ENCODE results near the gene UBE2D2. TPM values are rescaled to one million over a fixed set of nuclear protein-coding genes. Genes with fewer than 3 reads are reported as not detected.

The UBE2D2 gene
- total RNA-seq, 1 donor: 71.8 TPM

GRCh38 chr5:139642213-139642612, 81.1 kb downstream of the UBE2D2 start:
- TF ChIP-seq CTCF (IDR thresholded peaks at IDR 0.05; ENCODE audit: insufficient read depth, low read length): no peak
- H3K4me3 ChIP-seq (ENCODE audit: low read depth, low read length): no peak overlapping the region
- no peak for DNase-seq (ENCODE audit: low read depth)

GRCh38 chr5:139642891-139643871, 82.0 kb downstream of the UBE2D2 start:
- H3K4me3 ChIP-seq (ENCODE audit: low read depth, low read length): no peak overlapping the region
- no peak for TF ChIP-seq CTCF (IDR thresholded peaks at IDR 0.05; ENCODE audit: insufficient read depth, low read length)
- no peak for DNase-seq (ENCODE audit: low read depth)

GRCh38 chr5:139644001-139644456, 82.9 kb downstream of the UBE2D2 start:
- no peak for DNase-seq (ENCODE audit: low read depth)
- no peak overlapping the region for H3K4me3 ChIP-seq (ENCODE audit: low read depth, low read length)
- no peak for TF ChIP-seq CTCF (IDR thresholded peaks at IDR 0.05; ENCODE audit: insufficient read depth, low read length)

GRCh38 chr5:139644646-139645429, 83.7 kb downstream of the UBE2D2 start:
- H3K4me3 ChIP-seq (ENCODE audit: low read depth, low read length): no peak overlapping the region
- TF ChIP-seq CTCF (IDR thresholded peaks at IDR 0.05; ENCODE audit: insufficient read depth, low read length): no peak
- DNase-seq (ENCODE audit: low read depth): no peak

- no peak for DNase-seq (ENCODE audit: low read depth)
- TF ChIP-seq CTCF (IDR thresholded peaks at IDR 0.05; ENCODE audit: insufficient read depth, low read length): no peak
- no peak overlapping the region for H3K4me3 ChIP-seq (ENCODE audit: low read depth, low read length)
Observed at GRCh38 chr5:139645430-139645871, 84.3 kb downstream of the UBE2D2 start.

GRCh38 chr5:139646111-139646510, 85.0 kb downstream of the UBE2D2 start:
- no peak for DNase-seq (ENCODE audit: low read depth)
- TF ChIP-seq CTCF (IDR thresholded peaks at IDR 0.05; ENCODE audit: insufficient read depth, low read length): no peak
- H3K4me3 ChIP-seq (ENCODE audit: low read depth, low read length): no peak overlapping the region

Data from fibroblast of the aortic adventitia (primary cell).